MM.1S (cell line): ENCODE results near the gene ZNF827.

Experiments used
- DNase-seq: peaks from one replicate; pipeline ENCODE4 v3.0.0-alpha.2; 2015
- H2AFZ ChIP-seq: fragments of 300-600 bp; sonication (generic); 2 replicates; pipeline ENCODE4 v1.6.0; 2016; ENCODE audit warnings: antibody characterized with exemption, low read length
- H3F3A ChIP-seq: fragments of 300-600 bp; sonication (generic); 2 replicates; pipeline ENCODE4 v1.6.1; 2016; ENCODE audit warnings: mild to moderate bottlenecking, antibody characterized with exemption, low read length, moderate library complexity, mixed read lengths; ENCODE audit not compliant: insufficient read depth
- H3K27ac ChIP-seq: fragments of 300-600 bp; sonication (generic); 2 replicates; pipeline ENCODE4 v1.5.1; 2016; ENCODE audit warnings: mild to moderate bottlenecking, low read length
- H3K27me3 ChIP-seq: fragments of 300-600 bp; sonication (generic); replicated peaks from 2 replicates; pipeline ENCODE4 v1.6.0; 2016; ENCODE audit warnings: low read length; ENCODE audit not compliant: insufficient read depth
- H3K36me3 ChIP-seq: fragments of 300-600 bp; sonication (generic); replicated peaks from 2 replicates; pipeline ENCODE4 v1.6.1; 2016; ENCODE audit warnings: mild to moderate bottlenecking, low read length, mixed read lengths; ENCODE audit not compliant: insufficient read depth
- H3K4me1 ChIP-seq: fragments of 300-600 bp; sonication (generic); 2 replicates; pipeline ENCODE4 v1.6.1; 2016; ENCODE audit warnings: low read length, mixed read lengths
- H3K4me2 ChIP-seq: fragments of 300-600 bp; sonication (generic); 2 replicates; pipeline ENCODE4 v1.6.0; 2016; ENCODE audit warnings: low read depth, low read length
- H3K4me3 ChIP-seq: fragments of 300-600 bp; sonication (generic); 2 replicates; pipeline ENCODE4 v1.5.1; 2016; ENCODE audit warnings: low read length, mixed read lengths
- H3K79me2 ChIP-seq: fragments of 300-600 bp; sonication (generic); 2 replicates; pipeline ENCODE4 v1.6.1; 2016; ENCODE audit warnings: mixed run types, low read length, mixed read lengths
- H3K9ac ChIP-seq: fragments of 300-600 bp; sonication (generic); 2 replicates; pipeline ENCODE4 v1.6.1; 2016; ENCODE audit warnings: low read length, mixed read lengths
- H3K9me2 ChIP-seq: fragments of 300-600 bp; sonication (generic); replicated peaks from 2 replicates; pipeline ENCODE4 v1.6.1; 2016; ENCODE audit warnings: mild to moderate bottlenecking, low read length, mixed read lengths; ENCODE audit not compliant: insufficient read depth
- H3K9me3 ChIP-seq: fragments of 300-600 bp; sonication (generic); replicated peaks from 2 replicates; pipeline ENCODE4 v1.6.1; 2016; ENCODE audit warnings: mild to moderate bottlenecking, low read length, mixed read lengths; ENCODE audit not compliant: insufficient read depth
- H4K20me1 ChIP-seq: fragments of 300-600 bp; sonication (generic); 2 replicates; pipeline ENCODE4 v1.6.1; 2016; ENCODE audit warnings: mild to moderate bottlenecking, low read length, moderate library complexity, mixed read lengths; ENCODE audit not compliant: insufficient read depth
- CTCF ChIP-seq: fragments of 300-600 bp; sonication (generic); IDR thresholded peaks from 2 replicates; pipeline ENCODE4 v1.5.1; 2016; ENCODE audit warnings: antibody characterized with exemption, low read length, mixed read lengths
- EZH2 ChIP-seq: fragments of 300-600 bp; sonication (generic); optimal IDR thresholded peaks from 2 replicates; pipeline ENCODE3; 2017; ENCODE audit warnings: low read depth, mild to moderate bottlenecking, antibody characterized with exemption, low read length, mixed read lengths
- EZH2phosphoT487 ChIP-seq: fragments of 300-600 bp; sonication (generic); IDR thresholded peaks from 2 replicates; pipeline ENCODE4 v1.6.1; 2018; ENCODE audit warnings: antibody characterized with exemption, low read length

ZNF827 gene

DNA sequence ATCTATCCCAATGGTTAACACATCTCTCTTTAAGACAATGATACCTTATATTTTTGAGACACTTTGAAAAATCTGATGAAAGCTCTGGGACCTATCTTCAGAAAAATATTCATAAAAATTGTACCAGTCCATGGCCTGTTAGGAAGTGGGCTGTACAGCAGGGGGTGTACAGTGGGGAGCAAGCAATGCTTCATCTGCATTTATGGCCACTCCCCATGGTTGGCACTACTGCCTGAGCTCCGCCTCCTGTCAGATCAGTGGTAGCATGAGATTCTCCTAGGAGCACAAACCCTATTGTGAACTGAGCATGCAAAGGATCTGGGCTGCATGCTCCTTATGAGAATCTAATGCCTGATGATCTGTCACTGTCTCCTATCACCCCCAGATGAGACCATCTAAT lies 216.1 kb downstream of the ZNF827 start:
- TF ChIP-seq EZH2, result no peak
- no peak for TF ChIP-seq EZH2phosphoT487
- TF ChIP-seq CTCF, result no peak
- DNase-seq, result no peak

GRCh38 chr4:145720656-145721055 lies 218.0 kb downstream of the ZNF827 start:
- H3K4me3 ChIP-seq, result no peak overlapping the region
- H4K20me1 ChIP-seq, result no peaks in the 10 kb centered on the region
- H3K9me3 ChIP-seq, result no peaks in the 10 kb centered on the region
- H3K79me2 ChIP-seq, result no peaks in the 10 kb centered on the region
- H3K27me3 ChIP-seq, result no peaks in the 10 kb centered on the region
- H3F3A ChIP-seq, result no peaks in the 10 kb centered on the region
- H3K9me2 ChIP-seq, result no peaks in the 10 kb centered on the region
- TF ChIP-seq CTCF, result no peak
- TF ChIP-seq EZH2phosphoT487, result no peak
- TF ChIP-seq EZH2, result no peak
- H2AFZ ChIP-seq, result no peak overlapping the region
- H3K27ac ChIP-seq, result no peak overlapping the region
- 0 out of 2 replicates have a peak, but pooled peaks cover 3% of the 10 kb centered on the region for H3K4me1 ChIP-seq
- H3K9ac ChIP-seq, result no peak overlapping the region
- H3K36me3 ChIP-seq, result no peaks in the 10 kb centered on the region
- no peak for DNase-seq
- no peak overlapping the region for H3K4me2 ChIP-seq

More for the DNA sequence above, 216.1 kb downstream of the ZNF827 start:
- H3K4me2 ChIP-seq, result no peak overlapping the region
- H3K36me3 ChIP-seq, result no peaks in the 10 kb centered on the region
- H3K27ac ChIP-seq, result no peak overlapping the region
- H3K79me2 ChIP-seq, result no peaks in the 10 kb centered on the region
- H3K9me3 ChIP-seq, result no peaks in the 10 kb centered on the region
- no peaks in the 10 kb centered on the region for H3K9me2 ChIP-seq
- H3K4me1 ChIP-seq, result 0 out of 2 replicates have a peak, but pooled peaks cover 3% of the 10 kb centered on the region
- no peaks in the 10 kb centered on the region for H3F3A ChIP-seq
- H3K9ac ChIP-seq, result no peak overlapping the region
- no peaks in the 10 kb centered on the region for H3K27me3 ChIP-seq
- H3K4me3 ChIP-seq, result no peak overlapping the region
- H4K20me1 ChIP-seq, result no peaks in the 10 kb centered on the region
- H2AFZ ChIP-seq, result no peak overlapping the region

DNA sequence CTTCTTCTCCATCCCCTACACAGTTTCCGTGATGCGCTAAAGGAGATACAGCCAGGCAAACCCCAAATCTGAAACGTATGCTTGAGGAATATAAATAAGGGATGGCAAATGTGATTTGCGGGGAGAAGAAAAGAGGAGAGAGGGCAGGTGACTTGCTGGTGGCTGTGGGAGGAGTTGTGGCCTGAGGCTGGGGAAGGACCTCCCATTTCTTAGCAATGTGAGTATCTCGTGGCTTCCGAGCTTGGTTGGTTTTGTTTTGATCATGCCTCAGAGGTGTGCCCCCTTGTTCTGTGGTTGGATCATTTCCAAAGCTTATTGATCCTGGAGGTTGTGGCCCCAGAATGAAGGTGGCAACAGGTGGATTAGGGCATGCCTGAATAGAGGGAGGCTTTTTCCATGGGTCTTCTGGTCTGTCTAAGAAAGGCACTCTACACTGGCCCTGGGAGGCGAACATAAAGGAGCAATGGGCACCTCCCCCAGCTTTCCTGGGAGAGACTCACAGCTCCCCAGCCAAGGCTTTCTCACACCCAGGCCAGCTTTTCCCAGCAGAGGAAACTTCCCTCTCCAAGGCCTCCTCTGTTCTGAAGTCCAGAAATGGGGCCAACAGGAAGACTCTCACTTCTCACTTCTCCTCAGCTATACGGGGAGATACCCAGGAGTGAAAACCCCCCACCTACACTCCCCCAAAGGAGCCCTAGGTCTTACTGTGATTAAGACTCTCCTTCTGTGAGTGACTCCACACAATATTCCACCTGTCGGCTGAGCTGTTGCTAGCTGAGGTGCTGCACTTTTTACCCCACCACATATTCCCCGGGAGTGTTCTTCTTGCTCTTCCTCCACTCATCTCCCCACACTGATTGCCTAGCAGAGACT lies 218.6 kb downstream of the ZNF827 start:
- no peaks in the 10 kb centered on the region for H3K36me3 ChIP-seq
- H3K9me2 ChIP-seq, result no peaks in the 10 kb centered on the region
- H3K4me1 ChIP-seq, result 0 out of 2 replicates have a peak, but pooled peaks cover 3% of the 10 kb centered on the region
- H3F3A ChIP-seq, result no peaks in the 10 kb centered on the region
- no peak overlapping the region; the same call in 1 of the 2 replicates for H3K4me3 ChIP-seq
- no peak for DNase-seq
- no peak overlapping the region for H3K9ac ChIP-seq
- H4K20me1 ChIP-seq, result no peaks in the 10 kb centered on the region
- TF ChIP-seq CTCF, result no peak
- TF ChIP-seq EZH2, result no peak
- TF ChIP-seq EZH2phosphoT487, result no peak
- H3K27ac ChIP-seq, result no peak overlapping the region
- no peaks in the 10 kb centered on the region for H3K9me3 ChIP-seq
- H3K4me2 ChIP-seq, result peak overlapping the region; percentile 27
- no peaks in the 10 kb centered on the region for H3K27me3 ChIP-seq
- no peak overlapping the region for H2AFZ ChIP-seq
- H3K79me2 ChIP-seq, result no peaks in the 10 kb centered on the region
